ENCODE data around the gene MAN2A1.
"Not testable (repeated sequence)": the region's sequence is repeated elsewhere in the genome, so short reads cannot be mapped to it uniquely, and the experiment has no call there.

The MAN2A1 gene

GRCh38 chr5:109857405-109858031 lies 167.8 kb downstream of the MAN2A1 start:
- in situ Hi-C loops (cut with MboI; ENCODE audit: low sequenced_read_pairs): no loop called here

DNA sequence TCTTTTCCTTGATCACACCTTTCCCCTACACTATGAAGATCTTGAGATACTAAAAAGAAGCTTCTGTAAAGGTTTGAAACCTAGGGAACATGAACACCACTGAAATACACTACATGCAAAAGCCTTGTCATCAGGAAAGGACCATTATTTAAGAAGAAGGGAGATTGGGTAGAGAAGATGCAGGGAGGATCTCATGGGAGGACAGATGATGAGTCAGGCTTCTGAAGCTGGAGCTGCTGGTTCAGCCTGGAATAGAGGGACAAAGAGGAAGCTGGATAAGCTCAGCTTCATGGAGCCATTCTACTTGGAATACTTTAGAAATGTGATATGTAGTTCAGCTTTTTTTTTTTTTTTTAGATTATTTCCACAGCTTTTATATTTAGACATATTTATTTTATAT lies 169.8 kb downstream of the MAN2A1 start:
- in situ Hi-C loops (cut with MboI; ENCODE audit: low sequenced_read_pairs): no loop called here

GRCh38 chr5:109862301-109862700 lies 172.6 kb downstream of the MAN2A1 start:
- in situ Hi-C loops (cut with MboI; ENCODE audit: low sequenced_read_pairs): no loop called here

- in situ Hi-C loops (cut with MboI; ENCODE audit: low sequenced_read_pairs): no loop called here
Observed at GRCh38 chr5:109863752-109864151, 174.0 kb downstream of the MAN2A1 start.

DNA sequence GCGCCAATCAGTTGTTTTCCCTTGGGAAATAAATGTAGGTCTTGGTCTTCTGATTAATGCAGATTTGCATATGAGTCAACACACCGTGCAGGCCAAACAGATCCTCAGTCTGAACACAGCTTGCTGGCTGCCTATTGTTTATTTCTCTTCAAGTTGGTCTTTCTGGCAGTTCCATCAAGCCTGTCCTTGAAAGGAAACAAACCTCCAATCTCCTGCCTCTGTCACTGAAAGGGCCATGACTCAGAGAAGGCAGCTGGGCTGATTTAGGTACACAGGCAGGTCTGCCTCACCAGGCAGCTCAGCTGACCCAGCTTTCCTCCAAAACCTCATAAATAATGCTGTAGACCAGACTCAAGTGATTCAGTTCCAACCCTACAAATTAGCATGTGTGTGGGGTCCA lies 175.9 kb downstream of the MAN2A1 start:
- in situ Hi-C loops (cut with MboI; ENCODE audit: low sequenced_read_pairs): no loop called here

DNA sequence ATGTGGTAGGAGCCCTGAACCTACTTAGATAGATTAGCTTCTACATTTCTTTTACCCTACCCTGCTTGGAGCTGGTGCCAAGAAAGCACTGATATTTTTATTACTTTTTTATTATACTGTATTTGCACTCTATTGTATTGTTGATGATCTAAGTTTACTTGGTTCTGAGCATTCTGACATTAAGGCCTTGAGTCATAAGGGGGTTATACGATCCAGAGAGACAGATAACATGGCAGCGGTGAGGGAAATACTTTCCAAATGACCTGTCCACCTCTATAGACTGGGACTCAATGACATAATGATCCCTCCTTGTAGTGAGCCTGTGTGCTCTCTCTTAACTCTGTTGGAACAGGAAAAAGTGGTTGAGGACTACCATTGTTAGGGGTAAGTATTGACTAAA lies 176.3 kb downstream of the MAN2A1 start:
- in situ Hi-C loops (cut with MboI; ENCODE audit: low sequenced_read_pairs): no loop called here

DNA sequence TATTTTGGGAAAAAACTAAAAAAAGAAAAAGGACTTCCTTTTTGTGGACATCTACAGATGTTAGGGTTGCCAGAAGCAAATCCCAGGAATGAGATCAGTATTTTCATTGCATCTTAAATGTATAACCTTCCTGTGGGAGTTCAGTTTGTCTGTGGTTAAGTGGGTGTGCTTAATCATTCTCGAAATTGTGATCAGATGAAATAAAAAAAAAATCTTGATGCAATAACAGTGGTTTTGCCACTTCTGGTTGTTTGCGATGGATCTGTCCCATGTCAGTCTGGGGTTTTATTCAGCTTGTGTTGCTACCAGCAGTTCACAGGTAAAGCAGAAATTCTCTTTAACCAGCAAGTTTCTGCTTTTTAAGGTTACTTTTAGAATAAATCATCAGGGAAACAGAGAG lies 179.0 kb downstream of the MAN2A1 start:
- in situ Hi-C loops (cut with MboI; ENCODE audit: low sequenced_read_pairs): no loop called here

- in situ Hi-C loops (cut with MboI; ENCODE audit: low sequenced_read_pairs): no loop called here
Observed at GRCh38 chr5:109873687-109874086, 184.0 kb downstream of the MAN2A1 start.

- in situ Hi-C loops (cut with MboI; ENCODE audit: low sequenced_read_pairs): no loop called here
Observed at GRCh38 chr5:109874108-109874507, 184.4 kb downstream of the MAN2A1 start.

DNA sequence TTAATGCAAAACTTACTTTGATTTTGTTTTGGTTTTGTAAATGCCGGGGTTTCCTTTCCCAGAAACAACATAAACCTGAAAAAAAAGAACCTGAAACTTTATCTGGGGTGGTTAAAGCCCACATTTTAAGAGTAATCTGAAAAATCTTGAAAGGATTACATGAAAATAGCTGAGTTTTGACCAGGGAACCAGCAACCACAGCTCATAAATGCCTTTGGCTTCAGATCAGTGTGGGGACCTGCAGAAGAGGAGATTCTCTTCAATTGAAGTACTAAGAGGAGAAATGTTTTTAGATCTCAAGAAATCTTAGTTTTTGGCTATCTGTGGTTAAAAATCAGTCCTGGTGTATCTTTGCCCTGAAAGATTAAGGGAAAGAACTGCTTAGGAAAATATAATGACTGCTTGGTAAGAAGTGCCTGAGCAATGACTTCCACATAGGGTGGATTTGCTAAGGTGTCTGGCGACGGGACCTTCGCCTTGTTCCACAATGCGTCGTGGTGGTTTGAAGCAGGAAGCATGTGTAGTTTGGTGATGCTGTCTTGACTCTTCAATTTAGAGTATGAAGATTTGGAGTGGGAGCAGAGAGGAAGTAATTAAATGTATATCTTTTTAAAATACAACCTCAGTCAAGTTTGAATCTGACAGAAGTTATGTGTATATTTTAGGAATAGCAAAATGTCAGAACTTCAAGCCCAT lies 186.5 kb downstream of the MAN2A1 start:
- in situ Hi-C loops (cut with MboI; ENCODE audit: low sequenced_read_pairs): no loop called here

GRCh38 chr5:109876941-109877669 lies 187.4 kb downstream of the MAN2A1 start:
- in situ Hi-C loops (cut with MboI; ENCODE audit: low sequenced_read_pairs): no loop called here

- in situ Hi-C loops (cut with MboI; ENCODE audit: low sequenced_read_pairs): no loop called here
Observed at GRCh38 chr5:109877670-109878045, 187.9 kb downstream of the MAN2A1 start.

DNA sequence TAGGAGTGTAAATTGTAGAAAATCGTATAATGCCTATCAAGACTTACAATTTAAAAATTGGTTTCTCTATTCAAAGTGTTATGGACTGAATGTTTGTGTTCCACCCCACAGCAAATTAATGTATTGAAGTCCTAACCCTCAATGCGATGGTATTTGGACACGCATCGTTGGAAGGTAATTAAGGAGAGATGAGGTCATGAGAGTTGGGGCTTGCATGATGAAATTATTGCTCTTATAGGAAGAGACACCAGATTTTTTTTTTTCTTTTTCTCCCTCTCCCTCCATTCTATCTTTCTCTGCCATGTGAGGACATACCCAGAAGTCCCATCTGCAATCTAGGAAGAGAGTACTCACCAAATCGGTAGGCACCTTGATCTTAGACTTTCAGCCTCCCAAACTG lies 189.2 kb downstream of the MAN2A1 start:
- in situ Hi-C loops (cut with MboI; ENCODE audit: low sequenced_read_pairs): no loop called here

GRCh38 chr5:109880907-109881685 lies 191.4 kb downstream of the MAN2A1 start:
- in situ Hi-C loops (cut with MboI; ENCODE audit: low sequenced_read_pairs): no loop called here

GRCh38 chr5:109882546-109882945 lies 192.8 kb downstream of the MAN2A1 start:
- in situ Hi-C loops (cut with MboI; ENCODE audit: low sequenced_read_pairs): no loop called here

DNA sequence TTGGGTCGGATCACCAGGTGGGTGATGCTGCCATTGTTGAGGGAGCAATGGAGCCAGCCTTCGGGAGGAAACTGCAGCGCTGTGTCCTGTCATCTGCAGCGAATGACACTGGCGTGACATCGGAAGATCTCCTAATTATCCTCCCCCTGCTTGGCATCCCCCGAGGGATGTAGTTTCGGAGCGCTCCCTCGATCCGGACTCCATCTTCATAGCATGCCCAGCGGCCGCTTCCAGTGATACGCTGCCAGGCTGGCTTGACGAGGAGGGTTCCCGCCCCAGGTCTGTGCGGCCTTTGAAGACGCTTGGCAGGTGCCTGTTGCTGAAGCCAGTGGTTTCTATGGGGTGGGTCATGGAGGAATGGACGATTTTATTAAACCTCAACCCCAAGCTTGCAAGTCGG lies 194.9 kb downstream of the MAN2A1 start:
- in situ Hi-C loops (cut with MboI; ENCODE audit: low sequenced_read_pairs): no loop called here

- in situ Hi-C loops (cut with MboI; ENCODE audit: low sequenced_read_pairs): no loop called here
Observed at GRCh38 chr5:109885205-109885604, 195.5 kb downstream of the MAN2A1 start.

GRCh38 chr5:109888989-109889388 lies 199.3 kb downstream of the MAN2A1 start:
- in situ Hi-C loops (cut with MboI; ENCODE audit: low sequenced_read_pairs): no loop called here

DNA sequence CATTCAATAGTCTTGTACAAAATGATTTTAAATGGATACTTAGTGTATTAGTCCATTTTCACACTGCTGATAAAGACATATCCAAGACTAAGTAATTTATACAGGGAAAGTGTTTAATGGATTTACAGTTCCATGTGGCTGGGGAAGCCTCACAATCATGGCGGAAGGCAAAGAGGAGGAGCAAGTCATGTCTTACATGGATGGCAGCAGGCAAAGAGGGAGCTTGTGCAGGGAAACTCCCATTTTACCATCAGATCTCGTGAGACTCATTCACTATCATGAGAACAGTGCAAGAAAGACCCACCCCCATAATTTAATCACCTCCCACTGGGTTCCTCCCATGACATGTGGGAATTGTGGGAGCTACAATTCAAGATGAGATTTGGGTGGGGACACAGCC lies 203.5 kb downstream of the MAN2A1 start:
- in situ Hi-C loops (cut with MboI; ENCODE audit: low sequenced_read_pairs): not testable (repeated sequence)

GRCh38 chr5:109898269-109899162 lies 208.8 kb downstream of the MAN2A1 start:
- in situ Hi-C loops (cut with MboI; ENCODE audit: low sequenced_read_pairs): no loop called here
